ACC112 (cell line): ENCODE results near the gene SYN1.
A peak's percentile ranks its signal among the peaks of the same experiment; 100 is the strongest.
"Not testable (repeated sequence)": the region's sequence is repeated elsewhere in the genome, so short reads cannot be mapped to it uniquely, and the experiment has no call there.

Experiments
- H2AFZ ChIP-seq: fragments of 200-600 bp; sonication (generic); one replicate; pipeline ENCODE4 v1.6.0; 2017; ENCODE audit warnings: antibody characterized with exemption, low read length; ENCODE audit not compliant: unreplicated experiment
- H3K27ac ChIP-seq: fragments of 200-600 bp; sonication (generic); 2 replicates; pipeline ENCODE4 v1.5.1; 2014; ENCODE audit warnings: low read depth, mild to moderate bottlenecking, antibody characterized with exemption, low read length, moderate library complexity
- H3K27me3 ChIP-seq: fragments of 200-600 bp; sonication (generic); 2 replicates; pipeline ENCODE4 v1.6.1; 2014; ENCODE audit warnings: mild to moderate bottlenecking, antibody characterized with exemption, low read length, moderate library complexity, mixed read lengths; ENCODE audit not compliant: insufficient read depth
- H3K36me3 ChIP-seq: fragments of 200-600 bp; sonication (generic); 2 replicates; pipeline ENCODE4 v1.6.1; 2016; ENCODE audit warnings: mild to moderate bottlenecking, antibody characterized with exemption, low read length, moderate library complexity, mixed read lengths; ENCODE audit not compliant: insufficient read depth
- H3K4me1 ChIP-seq: fragments of 200-600 bp; sonication (generic); one replicate; pipeline ENCODE4 v1.6.1; 2016; ENCODE audit warnings: low read length, mixed read lengths; ENCODE audit not compliant: insufficient read depth, unreplicated experiment, control insufficient read depth
- H3K4me3 ChIP-seq: fragments of 200-600 bp; sonication (generic); 2 replicates; pipeline ENCODE4 v1.5.1; 2014; ENCODE audit warnings: mild to moderate bottlenecking, low read depth, low read length
- H3K79me2 ChIP-seq: fragments of 200-600 bp; sonication (generic); one replicate; pipeline ENCODE4 v1.6.0; 2016; ENCODE audit warnings: low read length; ENCODE audit not compliant: control insufficient read depth, unreplicated experiment, insufficient read depth

The SYN1 gene

DNA sequence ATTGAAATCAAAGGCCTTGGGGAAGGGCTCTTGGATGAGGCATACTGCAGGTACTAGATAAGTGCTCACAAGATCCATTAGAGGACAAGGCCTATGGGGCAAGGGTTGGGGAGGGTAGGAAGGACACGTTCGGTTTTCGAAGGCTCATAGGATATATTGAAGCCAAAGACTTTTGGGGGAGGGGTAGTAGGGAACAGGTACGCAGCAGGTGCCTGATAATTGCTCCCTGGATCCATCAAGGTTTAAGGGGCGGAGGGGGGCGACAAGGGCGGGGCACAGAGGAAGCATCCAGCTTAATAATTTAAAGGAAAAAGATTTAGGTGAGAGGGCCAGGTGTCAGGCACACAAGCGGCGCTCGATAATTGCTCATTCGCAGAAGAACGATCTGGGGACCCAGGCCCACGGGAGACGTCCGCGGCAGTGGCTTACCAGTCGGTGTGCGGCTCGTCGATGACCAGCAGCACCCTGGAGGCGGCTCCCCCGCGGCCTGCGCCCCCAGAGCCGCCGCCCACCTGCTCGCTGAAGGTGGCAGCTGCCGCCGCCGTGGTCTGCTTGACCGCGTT is 653 bp downstream of the SYN1 start:
- Histone ChIP-seq H3K4me3 (0 out of 2 replicates have a peak overlapping the region, but pooled peaks have one; percentile 47), H3K36me3 (no peaks in the 10 kb centered on the region), H2AFZ (no peak overlapping the region), H3K4me1 (no peaks in the 10 kb centered on the region), H3K79me2 (no peaks in the 10 kb centered on the region), H3K27me3 (no peaks in the 10 kb centered on the region), H3K27ac (no peak overlapping the region)

DNA sequence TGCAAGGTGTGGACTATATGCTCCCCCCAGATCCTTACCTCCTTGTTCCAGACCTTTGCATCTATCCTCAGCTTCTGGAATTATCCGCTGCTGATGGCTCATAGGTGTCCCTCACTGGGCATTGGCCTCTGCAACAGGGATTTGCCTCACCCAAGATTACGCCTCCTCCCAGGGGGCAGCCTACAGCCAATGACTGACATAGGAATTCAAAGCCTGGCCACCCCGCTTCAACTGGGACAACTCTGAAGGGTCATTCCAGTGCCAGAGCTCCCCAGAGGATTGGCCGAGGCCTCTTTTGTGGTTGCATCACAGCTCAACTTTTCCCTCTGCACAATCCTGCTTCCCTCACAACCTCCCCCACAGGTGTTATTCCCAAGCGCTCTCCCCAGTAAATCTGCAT is 5.0 kb downstream of the SYN1 start:
- Histone ChIP-seq H2AFZ (no peak overlapping the region), H3K36me3 (no peaks in the 10 kb centered on the region), H3K79me2 (no peaks in the 10 kb centered on the region), H3K4me3 (no peak overlapping the region), H3K4me1 (no peaks in the 10 kb centered on the region), H3K27ac (no peak overlapping the region), H3K27me3 (no peaks in the 10 kb centered on the region)

DNA sequence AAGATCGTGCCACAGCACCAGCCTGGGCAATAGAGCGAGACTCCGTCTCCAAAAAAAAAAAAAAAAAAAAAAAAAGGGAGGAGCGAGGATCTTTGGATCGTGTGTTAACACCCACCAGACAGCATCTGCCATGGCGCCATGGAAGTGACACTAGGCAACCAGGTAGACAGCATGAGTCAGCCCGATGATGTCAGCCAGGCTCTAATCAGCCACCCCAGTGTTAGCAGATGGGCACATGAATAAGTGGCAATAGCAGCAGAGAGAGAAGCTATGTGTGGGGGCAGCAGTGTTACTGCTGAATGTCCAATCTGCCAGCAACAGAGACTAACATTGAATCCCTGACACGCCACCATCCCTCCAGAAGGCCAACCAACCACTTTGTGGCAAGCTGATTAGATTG is 6.6 kb downstream of the SYN1 start:
- no peaks in the 10 kb centered on the region for H3K27me3 ChIP-seq
- H3K4me1 ChIP-seq, result no peaks in the 10 kb centered on the region
- no peak overlapping the region for H3K27ac ChIP-seq
- H3K36me3 ChIP-seq, result no peaks in the 10 kb centered on the region
- no peak overlapping the region for H2AFZ ChIP-seq
- no peak overlapping the region for H3K4me3 ChIP-seq
- no peaks in the 10 kb centered on the region for H3K79me2 ChIP-seq

DNA sequence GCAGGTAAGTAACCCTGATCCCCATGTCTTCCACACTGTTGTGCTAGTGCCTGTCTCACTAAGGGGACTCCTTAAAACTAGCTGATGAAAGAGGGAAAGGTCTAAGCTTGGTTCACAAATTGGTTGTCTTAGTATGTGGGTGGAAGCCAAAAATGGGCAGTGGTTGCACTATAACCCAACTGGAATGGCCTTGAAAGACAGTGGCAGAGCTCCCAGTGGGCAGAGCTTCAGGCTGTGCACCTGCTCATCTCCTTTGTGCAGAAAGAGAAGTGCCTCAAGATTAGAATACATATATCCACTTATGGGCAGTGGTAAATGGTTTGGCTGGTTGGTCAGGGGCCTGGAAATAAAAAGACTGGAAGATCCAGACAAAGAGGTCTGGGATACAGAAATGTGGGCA is 7.2 kb downstream of the SYN1 start:
- H2AFZ ChIP-seq, result no peak overlapping the region
- H3K36me3 ChIP-seq, result no peaks in the 10 kb centered on the region
- H3K27ac ChIP-seq, result no peak overlapping the region
- no peaks in the 10 kb centered on the region for H3K4me1 ChIP-seq
- H3K79me2 ChIP-seq, result no peaks in the 10 kb centered on the region
- no peak overlapping the region for H3K4me3 ChIP-seq
- H3K27me3 ChIP-seq, result no peaks in the 10 kb centered on the region

DNA sequence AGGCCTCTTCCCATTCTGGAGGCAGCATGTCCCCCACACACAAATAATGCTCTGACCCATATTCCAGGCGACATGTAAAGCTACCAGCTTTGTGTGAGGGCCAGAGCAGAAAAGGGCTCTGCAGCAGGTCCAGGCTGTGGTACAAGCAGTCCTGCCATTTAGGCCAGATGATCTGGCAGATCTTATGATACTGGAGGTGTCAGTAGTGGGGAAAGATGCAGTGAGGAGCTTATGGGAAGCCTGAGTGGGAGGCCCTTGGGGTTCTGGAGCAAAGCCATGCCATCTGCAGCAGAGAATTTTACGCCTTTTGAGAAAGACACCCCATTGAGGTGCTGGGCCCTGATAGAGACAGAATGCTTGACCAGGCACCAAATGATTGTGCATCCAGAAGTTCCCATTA is 7.7 kb downstream of the SYN1 start:
- Histone ChIP-seq H3K36me3 (no peaks in the 10 kb centered on the region), H3K79me2 (no peaks in the 10 kb centered on the region), H3K4me3 (no peak overlapping the region), H2AFZ (no peak overlapping the region), H3K4me1 (no peaks in the 10 kb centered on the region), H3K27me3 (no peaks in the 10 kb centered on the region), H3K27ac (no peak overlapping the region)

DNA sequence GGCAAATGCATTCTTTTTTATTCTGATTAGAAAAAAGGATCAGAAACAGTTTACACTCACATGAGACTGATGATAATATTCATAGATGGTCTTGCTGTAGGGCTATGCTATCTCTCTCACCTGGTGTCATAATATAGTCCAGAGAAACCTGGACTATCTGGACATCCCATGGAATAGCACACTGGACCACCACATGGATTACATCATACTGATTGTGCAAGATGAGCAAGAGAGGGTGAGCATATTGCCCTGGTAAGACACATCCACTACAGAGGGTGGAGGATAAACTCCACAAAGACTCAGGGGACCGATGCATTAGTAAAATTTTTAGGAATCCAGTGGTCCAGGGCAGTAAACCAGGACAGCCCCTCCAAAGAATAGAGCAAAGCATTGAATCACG is 8.2 kb downstream of the SYN1 start:
- H3K27ac ChIP-seq, result no peak overlapping the region
- H3K4me1 ChIP-seq, result no peaks in the 10 kb centered on the region
- H2AFZ ChIP-seq, result no peak overlapping the region
- H3K79me2 ChIP-seq, result no peaks in the 10 kb centered on the region
- no peak overlapping the region for H3K4me3 ChIP-seq
- no peaks in the 10 kb centered on the region for H3K36me3 ChIP-seq
- H3K27me3 ChIP-seq, result no peaks in the 10 kb centered on the region

DNA sequence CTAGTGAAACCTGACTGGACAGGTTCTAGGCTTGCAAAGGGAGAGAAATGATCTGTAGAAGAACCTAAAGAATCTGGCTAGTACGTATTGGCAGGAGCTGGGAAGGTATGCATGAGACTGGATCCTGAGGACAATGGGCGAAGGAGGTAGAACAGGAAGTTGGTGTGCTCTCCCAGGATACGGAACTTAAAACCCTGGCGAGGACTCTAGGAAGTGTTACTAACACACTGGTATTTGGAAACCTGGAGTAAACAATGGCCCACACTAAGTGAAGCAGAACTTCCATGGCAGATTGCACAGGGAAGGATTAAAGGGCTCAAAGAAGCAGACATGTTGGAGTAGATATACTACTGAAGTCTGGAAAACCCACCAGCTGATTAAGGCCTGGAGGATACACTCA is 9.1 kb downstream of the SYN1 start:
- no peaks in the 10 kb centered on the region for H3K27me3 ChIP-seq
- no peaks in the 10 kb centered on the region for H3K4me1 ChIP-seq
- H3K4me3 ChIP-seq, result no peak overlapping the region
- no peaks in the 10 kb centered on the region for H3K79me2 ChIP-seq
- no peak overlapping the region for H3K27ac ChIP-seq
- H3K36me3 ChIP-seq, result no peaks in the 10 kb centered on the region
- no peak overlapping the region for H2AFZ ChIP-seq

DNA sequence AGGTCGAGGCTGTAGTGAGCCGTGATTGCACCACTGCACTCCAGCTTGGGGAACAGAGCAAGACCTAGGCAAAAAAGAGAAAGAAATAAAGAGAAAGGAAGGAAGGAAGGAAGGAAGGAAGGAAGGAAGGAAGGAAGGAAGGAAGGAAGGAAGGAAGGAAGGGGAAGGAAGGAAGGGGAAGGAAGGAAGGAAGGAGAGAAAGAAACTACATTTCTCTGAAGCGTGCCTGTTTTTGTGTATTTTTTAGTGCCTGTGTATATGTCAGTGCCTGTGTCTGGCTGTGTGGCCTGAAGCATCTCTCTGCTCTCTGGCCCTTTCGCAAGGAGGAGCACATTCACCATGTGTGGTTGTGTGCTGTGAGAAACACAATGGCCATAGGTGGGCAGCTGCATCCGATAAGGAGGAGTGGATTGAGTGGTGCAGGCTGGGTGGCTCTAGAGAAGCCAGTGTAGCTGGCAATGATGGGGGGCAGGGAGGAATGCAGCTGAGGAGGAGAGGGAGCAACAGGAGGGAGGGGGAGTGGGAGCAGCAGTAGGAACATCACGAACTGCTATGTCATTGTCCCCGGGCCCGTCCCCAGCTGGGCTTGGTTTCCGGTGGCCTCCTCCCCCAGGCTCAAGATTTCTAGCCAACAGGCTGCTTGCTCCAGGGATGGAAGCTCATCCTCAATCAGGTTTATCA is 11.4 kb downstream of the SYN1 start:
- Histone ChIP-seq H3K4me3 (no peak overlapping the region), H3K36me3 (no peaks in the 10 kb centered on the region), H3K4me1 (no peaks in the 10 kb centered on the region), H3K27me3 (no peaks in the 10 kb centered on the region), H3K79me2 (no peaks in the 10 kb centered on the region), H3K27ac (no peak overlapping the region), H2AFZ (no peak overlapping the region)

GRCh38 chrX:47607091-47607490 is 12.6 kb downstream of the SYN1 start:
- Histone ChIP-seq H3K4me1 (no peaks in the 10 kb centered on the region), H2AFZ (no peak overlapping the region), H3K36me3 (no peaks in the 10 kb centered on the region), H3K4me3 (no peak overlapping the region), H3K27ac (no peak overlapping the region), H3K27me3 (no peaks in the 10 kb centered on the region), H3K79me2 (no peaks in the 10 kb centered on the region)

DNA sequence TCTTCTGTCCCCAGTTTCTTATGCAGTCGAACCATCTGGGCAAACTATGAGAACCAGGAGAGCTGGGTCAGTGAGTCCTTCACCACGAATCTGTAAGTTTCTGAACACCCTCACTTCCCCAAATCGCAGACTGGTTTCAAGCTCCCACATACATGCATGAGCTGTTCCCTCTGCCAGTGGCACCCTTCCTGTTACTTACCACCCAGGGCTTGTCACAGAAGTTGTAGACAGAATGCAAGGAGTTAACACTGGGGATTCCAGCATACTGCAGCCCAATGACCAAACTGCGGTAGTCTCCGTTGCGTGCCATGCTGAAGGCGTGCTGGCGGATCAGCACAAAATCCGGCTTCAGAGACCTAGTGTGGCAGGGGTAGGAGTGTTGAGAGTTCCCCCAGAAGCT is 14.6 kb downstream of the SYN1 start:
- Histone ChIP-seq H3K4me1 (no peaks in the 10 kb centered on the region), H3K27ac (no peak overlapping the region), H3K79me2 (no peaks in the 10 kb centered on the region), H2AFZ (no peak overlapping the region), H3K36me3 (no peaks in the 10 kb centered on the region), H3K4me3 (no peak overlapping the region), H3K27me3 (no peaks in the 10 kb centered on the region)

- not testable (repeated sequence) for H3K4me3 ChIP-seq, H3K79me2 ChIP-seq, H3K27me3 ChIP-seq, H2AFZ ChIP-seq, H3K27ac ChIP-seq, H3K36me3 ChIP-seq, H3K4me1 ChIP-seq
Observed at GRCh38 chrX:47603125-47603524, 16.5 kb downstream of the SYN1 start.
